ENCODE measurements around the gene RNLS.

RNLS gene

DNA sequence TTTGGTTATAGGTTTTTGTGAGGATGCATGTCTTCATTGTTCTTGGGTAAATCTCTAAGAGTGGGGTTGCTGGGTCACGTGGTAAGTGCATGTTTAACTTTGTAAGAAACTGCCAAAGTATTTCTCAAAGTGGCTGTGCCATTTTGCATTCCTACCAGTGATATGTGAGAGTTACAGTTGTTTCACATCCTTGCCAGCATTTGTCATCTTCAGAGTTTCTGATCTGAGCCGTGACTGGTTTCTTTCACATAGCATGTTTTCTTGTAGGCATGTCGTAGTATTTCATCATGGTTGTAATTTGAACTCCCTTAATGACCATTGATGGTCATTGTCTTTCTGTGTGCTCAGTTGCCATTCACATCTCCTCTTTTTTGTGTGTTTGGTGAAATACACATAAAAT, 286.0 kb downstream of the RNLS start:
- no peak for TF ChIP-seq CTCF (IDR thresholded peaks at IDR 0.05; ENCODE audit: unreplicated experiment in 3 of 3)
- Mint-ChIP-seq H3K4me1 (no peaks in the 10 kb centered on the region), H3K27ac (no peak overlapping the region), H3K4me3 (no peak overlapping the region), H3K36me3 (ENCODE audit: low read depth) (no peaks in the 10 kb centered on the region), H3K27me3 (ENCODE audit: low read depth) (peaks cover 4% of the 10 kb centered on the region), H3K9me3 (no peaks in the 10 kb centered on the region)

GRCh38 chr10:88293651-88294230, 289.4 kb downstream of the RNLS start:
- Mint-ChIP-seq H3K9me3 (no peaks in the 10 kb centered on the region), H3K27me3 (ENCODE audit: low read depth) (peaks cover 4% of the 10 kb centered on the region), H3K4me1 (no peaks in the 10 kb centered on the region), H3K36me3 (ENCODE audit: low read depth) (no peaks in the 10 kb centered on the region), H3K4me3 (no peak overlapping the region), H3K27ac (no peak overlapping the region)
- no peak for TF ChIP-seq CTCF (IDR thresholded peaks at IDR 0.05; ENCODE audit: unreplicated experiment in 3 of 3)

GRCh38 chr10:88293073-88293472, 290.0 kb downstream of the RNLS start:
- H3K4me1 Mint-ChIP-seq: no peaks in the 10 kb centered on the region
- TF ChIP-seq CTCF (IDR thresholded peaks at IDR 0.05; ENCODE audit: unreplicated experiment in 3 of 3): no peak
- H3K27ac Mint-ChIP-seq: no peak overlapping the region
- H3K36me3 Mint-ChIP-seq (ENCODE audit: low read depth): no peaks in the 10 kb centered on the region
- H3K9me3 Mint-ChIP-seq: no peaks in the 10 kb centered on the region
- H3K27me3 Mint-ChIP-seq (ENCODE audit: low read depth): peaks cover 4% of the 10 kb centered on the region
- no peak overlapping the region for H3K4me3 Mint-ChIP-seq

DNA sequence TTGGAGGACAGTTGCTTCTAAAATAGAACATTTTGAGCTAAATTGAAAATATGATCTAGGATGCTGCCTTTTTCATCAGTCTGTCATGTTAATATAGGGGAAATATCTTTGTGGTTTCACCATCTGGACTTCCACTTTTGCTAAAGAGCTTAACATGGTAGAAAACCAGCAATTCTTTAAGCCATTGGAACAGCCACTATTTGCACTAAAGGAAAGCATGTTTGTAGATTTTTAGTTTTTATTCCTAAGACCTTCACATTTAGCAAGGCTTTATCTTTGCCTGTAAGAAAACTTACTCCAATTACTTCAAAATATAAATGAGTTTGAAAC, 291.0 kb downstream of the RNLS start:
- Mint-ChIP-seq H3K27ac (no peak overlapping the region), H3K9me3 (no peaks in the 10 kb centered on the region), H3K36me3 (ENCODE audit: low read depth) (no peaks in the 10 kb centered on the region), H3K27me3 (ENCODE audit: low read depth) (peaks cover 4% of the 10 kb centered on the region), H3K4me3 (no peak overlapping the region), H3K4me1 (no peaks in the 10 kb centered on the region)
- TF ChIP-seq CTCF (IDR thresholded peaks at IDR 0.05; ENCODE audit: unreplicated experiment in 3 of 3): no peak

GRCh38 chr10:88291289-88292184, 291.6 kb downstream of the RNLS start:
- Mint-ChIP-seq H3K27ac (no peak overlapping the region), H3K4me1 (no peaks in the 10 kb centered on the region), H3K36me3 (ENCODE audit: low read depth) (no peaks in the 10 kb centered on the region), H3K4me3 (no peak overlapping the region), H3K9me3 (no peaks in the 10 kb centered on the region), H3K27me3 (ENCODE audit: low read depth) (peaks cover 4% of the 10 kb centered on the region)
- no peak for TF ChIP-seq CTCF (IDR thresholded peaks at IDR 0.05; ENCODE audit: unreplicated experiment in 3 of 3)

DNA sequence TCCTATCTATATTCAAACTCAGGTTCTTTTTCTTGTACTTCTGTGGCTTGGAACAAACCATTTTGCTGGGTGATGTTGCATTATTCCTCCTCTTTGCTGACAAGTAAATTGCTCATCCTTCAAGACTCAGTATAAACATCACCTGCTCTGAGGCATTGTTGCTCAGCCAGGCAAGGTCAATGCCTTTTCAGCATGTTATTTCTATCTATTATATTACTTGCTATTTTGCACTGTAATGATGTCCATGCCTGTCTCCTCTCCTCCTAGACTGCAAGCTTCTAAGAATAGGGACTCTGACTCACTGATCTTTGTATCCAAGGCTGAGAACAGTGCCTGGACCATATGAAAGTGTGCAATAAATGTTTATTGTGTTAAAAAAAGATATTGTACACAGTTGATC, 293.8 kb downstream of the RNLS start:
- Mint-ChIP-seq H3K27me3 (ENCODE audit: low read depth) (peaks cover 4% of the 10 kb centered on the region), H3K4me3 (no peak overlapping the region), H3K36me3 (ENCODE audit: low read depth) (no peaks in the 10 kb centered on the region), H3K9me3 (no peaks in the 10 kb centered on the region), H3K4me1 (peaks cover under 1% of the 10 kb centered on the region), H3K27ac (no peak overlapping the region)
- no peak for TF ChIP-seq CTCF (IDR thresholded peaks at IDR 0.05; ENCODE audit: unreplicated experiment in 3 of 3)

Data from nephron (organoid).